IMR-90 (cell line): ENCODE data around the gene SYCP2. TPM values are rescaled to one million over a fixed set of nuclear protein-coding genes. Genes with fewer than 3 reads are reported as not detected.

ENCODE experiments used
- ATAC-seq: fragments of 200-7000 bp; cut with Tn5 transposase; 2 replicates; pipeline ENCODE4 v1.9.1; 2020; ENCODE audit warnings: low read depth, mild to moderate bottlenecking, moderate library complexity
- BruUV-seq: library from RNA; stranded (reverse); fragments of 400-500 nt; replicated peaks from 2 replicates; lab custom pipeline; 2021; lab: Mats Ljungman, UMichigan
- CTCF ChIA-PET: fragments of 300-600 bp; formaldehyde crosslinking; extraction: SDS; loops from one replicate; lab custom pipeline; 2021; ENCODE audit warnings: antibody characterized with exemption; lab: Yijun Ruan, JAX
- POLR2A ChIA-PET: fragments of 300-600 bp; sonication (Branson Sonifier 250); formaldehyde crosslinking; loops from one replicate; lab custom pipeline; 2022; ENCODE audit warnings: antibody characterized with exemption; ENCODE audit not compliant: unreplicated experiment; lab: Charles Lee
- DNase-seq: peaks from one replicate; pipeline ENCODE4 v3.0.0; 2013
- H2AFZ ChIP-seq: replicated peaks from 2 replicates; pipeline ENCODE3; 2013; ENCODE audit warnings: low read length, mild to moderate bottlenecking; ENCODE audit not compliant: poor library complexity
- H2AK5ac ChIP-seq: 2 replicates; pipeline ENCODE4 v1.6.1; 2013; ENCODE audit warnings: low read depth, low read length, inconsistent platforms
- H2AK9ac ChIP-seq: replicated peaks from 2 replicates; pipeline ENCODE3; 2013; ENCODE audit warnings: mild to moderate bottlenecking, low read depth, low read length, moderate library complexity; ENCODE audit not compliant: poor library complexity
- H2BK120ac ChIP-seq: 2 replicates; pipeline ENCODE4 v1.6.1; 2013; ENCODE audit warnings: low read depth, low read length, inconsistent platforms
- H2BK15ac ChIP-seq: 3 replicates; pipeline ENCODE4 v1.6.1; 2013; ENCODE audit warnings: low read depth, low read length, inconsistent platforms
- H2BK20ac ChIP-seq: 2 replicates; pipeline ENCODE4 v1.6.1; 2013; ENCODE audit warnings: low read depth, mild to moderate bottlenecking, inconsistent platforms, low read length, moderate library complexity
- H2BK5ac ChIP-seq: 2 replicates; pipeline ENCODE4 v1.6.1; 2013; ENCODE audit warnings: mild to moderate bottlenecking, low read depth, low read length, inconsistent platforms; ENCODE audit not compliant: poor library complexity, severe bottlenecking
- H3K14ac ChIP-seq: replicated peaks from 2 replicates; pipeline ENCODE4 v1.6.1; 2013; ENCODE audit warnings: low read depth, low read length, inconsistent platforms
- H3K18ac ChIP-seq: 2 replicates; pipeline ENCODE4 v1.6.1; 2013; ENCODE audit warnings: low read depth, low read length, control low read depth
- H3K23ac ChIP-seq: 2 replicates; pipeline ENCODE4 v1.6.1; 2013; ENCODE audit warnings: low read depth, low read length, inconsistent platforms
- H3K27ac ChIP-seq: 2 replicates; pipeline ENCODE4 v1.5.1; 2013; ENCODE audit warnings: mild to moderate bottlenecking, control low read depth, low read length; ENCODE audit not compliant: insufficient read depth
- H3K27me3 ChIP-seq: 2 replicates; pipeline ENCODE4 v1.6.1; 2013; ENCODE audit warnings: low read length; ENCODE audit not compliant: control insufficient read depth, insufficient read depth
- H3K36me3 ChIP-seq: 2 replicates; pipeline ENCODE4 v1.6.1; 2013; ENCODE audit warnings: low read length, mixed read lengths; ENCODE audit not compliant: control insufficient read depth, insufficient read depth
- H3K4ac ChIP-seq: 2 replicates; pipeline ENCODE4 v1.6.1; 2013; ENCODE audit warnings: low read depth, low read length, inconsistent platforms
- H3K4me1 ChIP-seq: 2 replicates; pipeline ENCODE4 v1.6.1; 2013; ENCODE audit warnings: low read length, mixed read lengths; ENCODE audit not compliant: control insufficient read depth, insufficient read depth
- H3K4me2 ChIP-seq: 2 replicates; pipeline ENCODE4 v1.6.1; 2013; ENCODE audit warnings: low read depth, mild to moderate bottlenecking, control low read depth, low read length, moderate library complexity
- H3K4me3 ChIP-seq: 2 replicates; pipeline ENCODE4 v1.5.1; 2013; ENCODE audit warnings: low read depth, mild to moderate bottlenecking, control low read depth, low read length, moderate library complexity; ENCODE audit not compliant: insufficient read depth
- H3K56ac ChIP-seq: 2 replicates; pipeline ENCODE4 v1.6.1; 2013; ENCODE audit warnings: low read length, inconsistent platforms; ENCODE audit not compliant: insufficient read depth; ENCODE audit errors: extremely low read depth
- H3K79me1 ChIP-seq, 2 experiments: 2 replicates each; pipeline ENCODE4 v1.6.1; 2013; ENCODE audit warnings: low read length in 2 of 2, inconsistent platforms in 1 of 2, low read depth in 1 of 2
- H3K9ac ChIP-seq: 2 replicates; pipeline ENCODE4 v1.6.1; 2013; ENCODE audit warnings: low read depth, low read length, control low read depth
- H3K9me1 ChIP-seq: 2 replicates; pipeline ENCODE4 v1.6.1; 2013; ENCODE audit warnings: low read length, inconsistent platforms; ENCODE audit not compliant: insufficient read depth
- H3K9me3 ChIP-seq: 2 replicates; pipeline ENCODE4 v1.6.1; 2013; ENCODE audit warnings: low read length; ENCODE audit not compliant: control insufficient read depth, insufficient read depth
- H4K20me1 ChIP-seq: 2 replicates; pipeline ENCODE4 v1.6.1; 2013; ENCODE audit warnings: low read length, inconsistent platforms; ENCODE audit not compliant: insufficient read depth
- H4K5ac ChIP-seq: 2 replicates; pipeline ENCODE4 v1.6.1; 2013; ENCODE audit warnings: mild to moderate bottlenecking, low read depth, low read length, control low read depth
- H4K8ac ChIP-seq, 2 experiments: 2 replicates each; pipeline ENCODE4 v1.6.1; 2013; ENCODE audit warnings: low read depth in 2 of 2, low read length in 2 of 2, control low read depth in 1 of 2, inconsistent platforms in 1 of 2
- H4K91ac ChIP-seq: 2 replicates; pipeline ENCODE4 v1.6.1; 2013; ENCODE audit warnings: low read depth, low read length, inconsistent platforms; ENCODE audit not compliant: insufficient read depth
- CEBPB ChIP-seq: IDR thresholded peaks from 2 replicates; pipeline ENCODE4 v1.6.1; 2012; ENCODE audit warnings: low read depth, low read length, improper control_type of control experiment
- CHD1 ChIP-seq: IDR thresholded peaks from 2 replicates; pipeline ENCODE4 v1.6.1; 2012; ENCODE audit warnings: low read depth, low read length, improper control_type of control experiment
- FOS ChIP-seq: fragments of 150-350 bp; IDR thresholded peaks from 2 replicates; pipeline ENCODE4 v1.6.1; 2016; ENCODE audit warnings: low read depth, low read length
- MAZ ChIP-seq: IDR thresholded peaks from 2 replicates; pipeline ENCODE4 v1.6.1; 2012; ENCODE audit warnings: low read depth, mild to moderate bottlenecking, low read length, improper control_type of control experiment, moderate library complexity, borderline replicate concordance
- MXI1 ChIP-seq: IDR thresholded peaks from 2 replicates; pipeline ENCODE4 v1.6.1; 2012; ENCODE audit warnings: low read depth, mild to moderate bottlenecking, low read length, moderate library complexity, borderline replicate concordance
- NFE2L2 ChIP-seq: fragments of 150-350 bp; IDR thresholded peaks from 2 replicates; pipeline ENCODE4 v1.6.1; 2016; ENCODE audit warnings: low read depth, mild to moderate bottlenecking, low read length
- POLR2A ChIP-seq: IDR thresholded peaks from 2 replicates; pipeline ENCODE4 v1.6.1; 2012; ENCODE audit warnings: mild to moderate bottlenecking, low read depth, low read length
- RAD21 ChIP-seq: IDR thresholded peaks from 2 replicates; pipeline ENCODE4 v1.6.1; 2012; ENCODE audit warnings: low read length, improper control_type of control experiment
- RCOR1 ChIP-seq: IDR thresholded peaks from 2 replicates; pipeline ENCODE4 v1.6.1; 2012; ENCODE audit warnings: mild to moderate bottlenecking, low read length, improper control_type of control experiment; ENCODE audit not compliant: insufficient replicate concordance
- RFX5 ChIP-seq: IDR thresholded peaks from 2 replicates; pipeline ENCODE4 v1.8.0; 2012; ENCODE audit warnings: low read depth, mild to moderate bottlenecking, low read length, moderate library complexity
- WGBS, 2 experiments: methylation state at CpG; one replicate each; pipeline versions ENCODE4 v1.1.5 to v1.1.7; 2013; ENCODE audit warnings: missing lambda C conversion rate in 2 of 2; ENCODE audit not compliant: insufficient read length in 1 of 2; ENCODE audit errors: extremely low coverage in 2 of 2; 5-methylcytosine and 5-hydroxymethylcytosine counted together
- dilution Hi-C: fragments of 300-500 bp; cut with HindIII; formaldehyde crosslinking; loops from one replicate; pipeline ENCODE4 v1.14.3; 2018; ENCODE audit warnings: low sequenced_read_pairs; ENCODE audit not compliant: unreplicated experiment
- in situ Hi-C: fragments of 300-500 bp; cut with MboI; formaldehyde crosslinking; loops from 3 replicates; pipeline ENCODE4 v1.14.3; 2019; ENCODE audit warnings: low sequenced_read_pairs, inconsistent platforms, mixed read lengths
- intact Hi-C: fragments of 100-400 bp; cut with micrococcal nuclease; formaldehyde crosslinking; loops from 2 replicates; pipeline ENCODE4 v1.10.0; 2022
- polyA plus RNA-seq, 3 experiments: library from polyadenylated mRNA; depleted of rRNA; stranded (reverse); fragments of >200 nt; gene quantifications; 2 replicates each; pipeline ENCODE4 v1.2.3, GENCODE V29; 2012; ENCODE audit warnings: low replicate concordance in 1 of 3
- total RNA-seq: library from RNA; depleted of rRNA; stranded (reverse); fragments of >200 nt; gene quantifications from 2 replicates; pipeline ENCODE4 v1.2.3, GENCODE V29; 2012
- TF ChIP-seq, protein P1 (sequence below): fragments of 150-350 bp; IDR thresholded peaks from 2 replicates; pipeline ENCODE4 v1.6.1; 2016; ENCODE audit warnings: low read depth, mild to moderate bottlenecking, low read length, moderate library complexity, borderline replicate concordance
- TF ChIP-seq, protein P2 (sequence below): fragments of 150-350 bp; IDR thresholded peaks from 2 replicates; pipeline ENCODE4 v1.6.1; 2017; ENCODE audit warnings: mild to moderate bottlenecking, antibody characterized with exemption, low read length, low read depth
- TF ChIP-seq, protein P3 (sequence below): conservative IDR thresholded peaks from 2 replicates; pipeline ENCODE4 v1.5.1; 2012; ENCODE audit warnings: mild to moderate bottlenecking, low read depth, low read length, improper control_type of control experiment

The SYCP2 gene
- total and polyA plus RNA-seq, 2 of the 4 experiments (the other 2 are of a cell fraction), result 0.18 to 0.31 TPM

DNA sequence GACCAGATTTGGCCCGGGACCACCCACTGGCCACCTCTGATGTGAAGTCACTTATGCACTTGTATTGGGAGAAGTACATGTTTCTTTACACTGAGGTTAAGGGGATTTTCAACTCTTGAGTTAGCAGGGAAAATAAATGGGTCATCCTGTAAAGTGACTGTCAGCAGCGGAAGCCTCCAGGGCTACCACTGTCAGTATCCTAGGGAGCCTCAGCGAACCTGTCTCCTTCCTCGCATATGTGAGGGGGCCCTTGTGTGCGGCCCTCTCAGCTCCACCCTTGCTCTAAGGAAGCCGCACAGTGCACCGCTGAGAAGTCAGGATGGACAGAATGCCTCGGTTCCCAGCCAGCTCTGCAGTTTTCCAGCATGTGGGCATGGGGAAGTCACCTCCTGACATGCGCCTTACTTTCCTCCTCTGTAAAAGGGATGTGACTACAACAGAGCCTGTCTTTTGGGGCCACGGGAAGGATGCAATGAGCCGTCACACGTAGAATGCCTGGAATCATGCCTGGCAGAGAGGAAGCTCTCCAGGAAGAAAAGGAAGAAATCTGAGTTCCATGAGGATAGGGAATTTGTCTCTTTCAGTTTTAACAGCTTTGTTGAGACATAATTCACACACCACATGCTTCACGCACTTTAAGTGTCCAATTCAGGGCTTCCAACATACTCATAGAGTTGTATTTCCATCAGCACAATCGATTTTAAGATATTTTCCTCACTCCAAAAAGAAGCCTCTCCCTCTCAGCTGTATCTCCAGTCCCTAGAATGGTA lies 115.4 kb downstream of the SYCP2 start:
- Histone ChIP-seq H4K20me1 (no peaks in the 10 kb centered on the region), H3K9ac (no peak overlapping the region), H2BK5ac (no peak overlapping the region), H2BK120ac (no peak overlapping the region), H3K27ac (no peak overlapping the region), H2AK5ac (no peak overlapping the region), H2AFZ (no peak overlapping the region), H3K9me1 (no peaks in the 10 kb centered on the region), H3K9me3 (peaks cover 11% of the 10 kb centered on the region; the same call in 1 of the 2 replicates), H2BK20ac (no peak overlapping the region), H3K4me1 (no peaks in the 10 kb centered on the region), H2AK9ac (no peak overlapping the region), H3K36me3 (no peaks in the 10 kb centered on the region), H4K8ac (no peak overlapping the region), H3K4ac (no peak overlapping the region), H3K79me1 (no peaks in the 10 kb centered on the region), H3K14ac (no peak overlapping the region), H3K23ac (no peak overlapping the region), H3K4me3 (no peak overlapping the region), H4K5ac (no peak overlapping the region), H3K4me2 (no peak overlapping the region), H4K91ac (no peak overlapping the region), H2BK15ac (no peak overlapping the region), H3K27me3 (no peaks in the 10 kb centered on the region), H3K18ac (no peak overlapping the region), H3K56ac (no peak overlapping the region)
- ChIA-PET POLR2A (no interaction called here), CTCF (no interaction called here)
- TF ChIP-seq, protein P1, sequence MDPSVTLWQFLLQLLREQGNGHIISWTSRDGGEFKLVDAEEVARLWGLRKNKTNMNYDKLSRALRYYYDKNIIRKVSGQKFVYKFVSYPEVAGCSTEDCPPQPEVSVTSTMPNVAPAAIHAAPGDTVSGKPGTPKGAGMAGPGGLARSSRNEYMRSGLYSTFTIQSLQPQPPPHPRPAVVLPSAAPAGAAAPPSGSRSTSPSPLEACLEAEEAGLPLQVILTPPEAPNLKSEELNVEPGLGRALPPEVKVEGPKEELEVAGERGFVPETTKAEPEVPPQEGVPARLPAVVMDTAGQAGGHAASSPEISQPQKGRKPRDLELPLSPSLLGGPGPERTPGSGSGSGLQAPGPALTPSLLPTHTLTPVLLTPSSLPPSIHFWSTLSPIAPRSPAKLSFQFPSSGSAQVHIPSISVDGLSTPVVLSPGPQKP, result no peak
- no peak for TF ChIP-seq MAZ
- TF ChIP-seq POLR2A, result no peak
- no peak for TF ChIP-seq RFX5
- TF ChIP-seq NFE2L2, result no peak
- no peak for TF ChIP-seq FOS
- no peak for TF ChIP-seq RAD21
- TF ChIP-seq RCOR1, result no peak
- TF ChIP-seq, protein P2, sequence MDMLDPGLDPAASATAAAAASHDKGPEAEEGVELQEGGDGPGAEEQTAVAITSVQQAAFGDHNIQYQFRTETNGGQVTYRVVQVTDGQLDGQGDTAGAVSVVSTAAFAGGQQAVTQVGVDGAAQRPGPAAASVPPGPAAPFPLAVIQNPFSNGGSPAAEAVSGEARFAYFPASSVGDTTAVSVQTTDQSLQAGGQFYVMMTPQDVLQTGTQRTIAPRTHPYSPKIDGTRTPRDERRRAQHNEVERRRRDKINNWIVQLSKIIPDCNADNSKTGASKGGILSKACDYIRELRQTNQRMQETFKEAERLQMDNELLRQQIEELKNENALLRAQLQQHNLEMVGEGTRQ, result no peak
- TF ChIP-seq, protein P3, sequence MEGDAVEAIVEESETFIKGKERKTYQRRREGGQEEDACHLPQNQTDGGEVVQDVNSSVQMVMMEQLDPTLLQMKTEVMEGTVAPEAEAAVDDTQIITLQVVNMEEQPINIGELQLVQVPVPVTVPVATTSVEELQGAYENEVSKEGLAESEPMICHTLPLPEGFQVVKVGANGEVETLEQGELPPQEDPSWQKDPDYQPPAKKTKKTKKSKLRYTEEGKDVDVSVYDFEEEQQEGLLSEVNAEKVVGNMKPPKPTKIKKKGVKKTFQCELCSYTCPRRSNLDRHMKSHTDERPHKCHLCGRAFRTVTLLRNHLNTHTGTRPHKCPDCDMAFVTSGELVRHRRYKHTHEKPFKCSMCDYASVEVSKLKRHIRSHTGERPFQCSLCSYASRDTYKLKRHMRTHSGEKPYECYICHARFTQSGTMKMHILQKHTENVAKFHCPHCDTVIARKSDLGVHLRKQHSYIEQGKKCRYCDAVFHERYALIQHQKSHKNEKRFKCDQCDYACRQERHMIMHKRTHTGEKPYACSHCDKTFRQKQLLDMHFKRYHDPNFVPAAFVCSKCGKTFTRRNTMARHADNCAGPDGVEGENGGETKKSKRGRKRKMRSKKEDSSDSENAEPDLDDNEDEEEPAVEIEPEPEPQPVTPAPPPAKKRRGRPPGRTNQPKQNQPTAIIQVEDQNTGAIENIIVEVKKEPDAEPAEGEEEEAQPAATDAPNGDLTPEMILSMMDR, result no peak
- no peak for TF ChIP-seq CHD1
- TF ChIP-seq CEBPB, result no peak
- no peak for TF ChIP-seq MXI1
- DNase-seq (no peak), ATAC-seq (no peak)
- no TSS peak for BruUV-seq
- in situ Hi-C loops (no loop called here), dilution Hi-C loops (no loop called here), intact Hi-C loops (no loop called here)
- 65% methylated on average over 2 of the region's 14 CpGs; no CpG with 5 or more reads in 1 of the 2 experiments for WGBS, 2 experiments
